SKM-1 (cell line): Measurements from ENCODE around the gene ANXA11.

ENCODE experiments used
- DNase-seq: peaks from one replicate; lab custom pipeline; 2025; ENCODE audit not compliant: unreplicated experiment; lab: John Stamatoyannopoulos, UW

Gene ANXA11

GRCh38 chr10:80167471-80168161 is 37.7 kb downstream of the ANXA11 start:
- DNase-seq: no peak

GRCh38 chr10:80166581-80167470 is 38.5 kb downstream of the ANXA11 start:
- DNase-seq: no peak

GRCh38 chr10:80165173-80165572 is 40.2 kb downstream of the ANXA11 start:
- DNase-seq: no peak

- no peak for DNase-seq
These were observed 40.7 kb downstream of the ANXA11 start for GRCh38 chr10:80164596-80164995.

GRCh38 chr10:80163741-80164341 is 41.5 kb downstream of the ANXA11 start:
- DNase-seq: no peak

GRCh38 chr10:80161321-80162083 is 43.8 kb downstream of the ANXA11 start:
- no peak for DNase-seq

- no peak for DNase-seq
These were observed 44.7 kb downstream of the ANXA11 start for GRCh38 chr10:80160361-80161320.

- no peak for DNase-seq
These were observed 46.0 kb downstream of the ANXA11 start for GRCh38 chr10:80159166-80159873.

GRCh38 chr10:80158598-80159127 is 46.7 kb downstream of the ANXA11 start:
- DNase-seq: no peak

- DNase-seq: no peak
These were observed 47.2 kb downstream of the ANXA11 start for GRCh38 chr10:80158126-80158525.

GRCh38 chr10:80157561-80157960 is 47.8 kb downstream of the ANXA11 start:
- DNase-seq: no peak

- no peak for DNase-seq
These were observed 49.1 kb downstream of the ANXA11 start for GRCh38 chr10:80156216-80156615.

GRCh38 chr10:80155696-80156215 is 49.6 kb downstream of the ANXA11 start:
- no peak for DNase-seq

- DNase-seq: no peak
These were observed 50.2 kb downstream of the ANXA11 start for GRCh38 chr10:80154978-80155695.

- DNase-seq: no peak
These were observed 50.7 kb downstream of the ANXA11 start for GRCh38 chr10:80154626-80154977.

- DNase-seq: no peak
These were observed 51.9 kb downstream of the ANXA11 start for GRCh38 chr10:80153460-80153859.

GRCh38 chr10:80152820-80153219 is 52.5 kb downstream of the ANXA11 start:
- no peak for DNase-seq

GRCh38 chr10:80150172-80150571 is 55.2 kb downstream of the ANXA11 start:
- DNase-seq: no peak
